Measurements from ENCODE around the gene TMCO4.
"Not testable (repeated sequence)": the region's sequence is repeated elsewhere in the genome, so short reads cannot be mapped to it uniquely, and the experiment has no call there.

DNA sequence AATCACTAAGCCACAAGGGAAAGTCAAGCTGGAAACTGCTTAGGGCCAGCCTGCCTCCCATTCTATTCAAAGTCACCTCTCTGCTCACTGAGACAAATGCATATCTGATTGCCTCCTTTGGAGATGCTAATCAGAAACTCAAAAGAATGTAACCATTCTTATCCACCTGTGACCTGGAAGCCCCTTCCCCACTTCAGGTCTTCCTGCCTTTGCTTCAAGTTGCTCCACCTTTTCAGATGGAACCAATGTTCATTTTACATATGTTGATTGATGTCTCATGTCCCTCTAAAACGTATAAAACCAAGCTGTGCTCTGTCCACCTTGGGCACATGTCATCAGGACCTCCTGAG, 17.0 kb upstream of the TMCO4 start:
- TF ChIP-seq, protein P1, sequence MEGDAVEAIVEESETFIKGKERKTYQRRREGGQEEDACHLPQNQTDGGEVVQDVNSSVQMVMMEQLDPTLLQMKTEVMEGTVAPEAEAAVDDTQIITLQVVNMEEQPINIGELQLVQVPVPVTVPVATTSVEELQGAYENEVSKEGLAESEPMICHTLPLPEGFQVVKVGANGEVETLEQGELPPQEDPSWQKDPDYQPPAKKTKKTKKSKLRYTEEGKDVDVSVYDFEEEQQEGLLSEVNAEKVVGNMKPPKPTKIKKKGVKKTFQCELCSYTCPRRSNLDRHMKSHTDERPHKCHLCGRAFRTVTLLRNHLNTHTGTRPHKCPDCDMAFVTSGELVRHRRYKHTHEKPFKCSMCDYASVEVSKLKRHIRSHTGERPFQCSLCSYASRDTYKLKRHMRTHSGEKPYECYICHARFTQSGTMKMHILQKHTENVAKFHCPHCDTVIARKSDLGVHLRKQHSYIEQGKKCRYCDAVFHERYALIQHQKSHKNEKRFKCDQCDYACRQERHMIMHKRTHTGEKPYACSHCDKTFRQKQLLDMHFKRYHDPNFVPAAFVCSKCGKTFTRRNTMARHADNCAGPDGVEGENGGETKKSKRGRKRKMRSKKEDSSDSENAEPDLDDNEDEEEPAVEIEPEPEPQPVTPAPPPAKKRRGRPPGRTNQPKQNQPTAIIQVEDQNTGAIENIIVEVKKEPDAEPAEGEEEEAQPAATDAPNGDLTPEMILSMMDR (IDR thresholded peaks at IDR 0.05) = not testable (repeated sequence)
- not testable (repeated sequence) for TF ChIP-seq POLR2A (IDR thresholded peaks at IDR 0.05)
